A673 (cell line): Measurements from ENCODE around the gene ZNF362. TPM values are rescaled to one million over a fixed set of nuclear protein-coding genes. Genes with fewer than 3 reads are reported as not detected.

Experiments
- BruUV-seq: library from RNA; stranded (reverse); fragments of 400-500 nt; replicated peaks from 2 replicates; lab custom pipeline; 2021; lab: Mats Ljungman, UMichigan
- CTCF ChIA-PET: fragments of 300-600 bp; sonication (Branson Sonifier 250); formaldehyde crosslinking; loops from one replicate; lab custom pipeline; 2022; ENCODE audit warnings: antibody characterized with exemption; lab: Charles Lee
- POLR2A ChIA-PET: fragments of 300-600 bp; sonication (Branson Sonifier 250); formaldehyde crosslinking; loops from one replicate; lab custom pipeline; 2022; ENCODE audit warnings: antibody characterized with exemption; ENCODE audit not compliant: low non-redundant PET; lab: Charles Lee
- DNase-seq: peaks from one replicate; pipeline ENCODE4 v3.0.0-alpha.2; 2015; ENCODE audit warnings: low spot score
- H3K27ac ChIP-seq: fragments of 200-600 bp; sonication (generic); 2 replicates; pipeline ENCODE4 v1.5.1; 2016; ENCODE audit warnings: mixed run types, low read depth, mild to moderate bottlenecking, mixed read lengths, antibody characterized with exemption, low read length; ENCODE audit not compliant: poor library complexity, severe bottlenecking
- H3K27me3 ChIP-seq: fragments of 200-600 bp; sonication (generic); replicated peaks from 2 replicates; pipeline ENCODE4 v1.6.1; 2017; ENCODE audit warnings: mixed run types, low read depth, mild to moderate bottlenecking, mixed read lengths, antibody characterized with exemption, low read length; ENCODE audit not compliant: insufficient read depth, poor library complexity
- H3K36me3 ChIP-seq: fragments of 200-600 bp; sonication (generic); 2 replicates; pipeline ENCODE4 v1.6.1; 2016; ENCODE audit warnings: mixed run types, mild to moderate bottlenecking, mixed read lengths, antibody characterized with exemption, low read length; ENCODE audit not compliant: insufficient read depth, poor library complexity, severe bottlenecking
- H3K4me1 ChIP-seq: fragments of 200-600 bp; sonication (generic); 2 replicates; pipeline ENCODE4 v1.6.1; 2017; ENCODE audit warnings: mixed run types, mild to moderate bottlenecking, mixed read lengths, antibody characterized with exemption, low read length; ENCODE audit not compliant: insufficient read depth, poor library complexity, severe bottlenecking
- H3K4me3 ChIP-seq: fragments of 200-600 bp; sonication (generic); 2 replicates; pipeline ENCODE4 v1.5.1; 2016; ENCODE audit warnings: low read depth, mixed run types, mild to moderate bottlenecking, mixed read lengths, low read length; ENCODE audit not compliant: poor library complexity, severe bottlenecking
- H3K9me3 ChIP-seq: fragments of 200-600 bp; sonication (generic); 2 replicates; pipeline ENCODE4 v1.6.1; 2016; ENCODE audit warnings: mixed run types, low read depth, mild to moderate bottlenecking, mixed read lengths, antibody characterized with exemption, low read length; ENCODE audit not compliant: poor library complexity, severe bottlenecking
- EZH2 ChIP-seq: fragments of 200-600 bp; sonication (generic); IDR thresholded peaks from 2 replicates; pipeline ENCODE4 v1.6.1; 2017; ENCODE audit warnings: borderline replicate concordance, low read depth, mild to moderate bottlenecking, mixed read lengths, antibody characterized with exemption, low read length; ENCODE audit not compliant: poor library complexity, severe bottlenecking
- intact Hi-C: fragments of 100-400 bp; cut with micrococcal nuclease; formaldehyde crosslinking; loops from one replicate; pipeline ENCODE4 v1.10.0; 2022; ENCODE audit not compliant: unreplicated experiment
- total RNA-seq: library from RNA; stranded (reverse); gene quantifications from 2 replicates; pipeline ENCODE4 v1.2.3, GENCODE V29; 2021
- TF ChIP-seq, protein P1 (sequence below): fragments of 300-800, 200-600 bp; sonication (generic); conservative IDR thresholded peaks from 2 replicates; pipeline ENCODE4 v1.5.1; 2017; ENCODE audit warnings: low read depth, mild to moderate bottlenecking, antibody characterized with exemption, low read length, moderate library complexity, mixed read lengths

ZNF362 gene
- total RNA-seq, 1 experiment from 2014 or later, result 40.1 TPM

DNA sequence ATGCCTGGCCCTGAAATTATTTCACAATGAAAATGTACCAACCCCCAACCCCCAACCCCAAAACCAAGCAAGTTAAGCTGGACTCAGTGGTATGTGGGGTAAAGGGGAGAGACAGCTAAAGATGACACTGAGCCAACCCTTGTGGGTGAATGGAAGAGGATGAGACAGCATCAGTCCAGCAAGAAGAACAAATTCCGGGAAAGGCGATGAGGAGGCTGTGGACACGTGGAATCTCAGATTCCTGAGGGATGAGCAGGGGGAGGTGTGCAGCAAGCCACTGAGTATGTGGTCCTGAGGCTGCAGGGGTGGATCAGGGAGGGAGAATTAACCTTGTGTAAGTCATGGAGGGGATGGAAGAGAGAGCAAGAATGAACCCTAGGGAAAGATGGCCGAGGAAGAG is 14.4 kb upstream of the ZNF362 start:
- ChIA-PET CTCF (no interaction called here), POLR2A (no interaction called here)

DNA sequence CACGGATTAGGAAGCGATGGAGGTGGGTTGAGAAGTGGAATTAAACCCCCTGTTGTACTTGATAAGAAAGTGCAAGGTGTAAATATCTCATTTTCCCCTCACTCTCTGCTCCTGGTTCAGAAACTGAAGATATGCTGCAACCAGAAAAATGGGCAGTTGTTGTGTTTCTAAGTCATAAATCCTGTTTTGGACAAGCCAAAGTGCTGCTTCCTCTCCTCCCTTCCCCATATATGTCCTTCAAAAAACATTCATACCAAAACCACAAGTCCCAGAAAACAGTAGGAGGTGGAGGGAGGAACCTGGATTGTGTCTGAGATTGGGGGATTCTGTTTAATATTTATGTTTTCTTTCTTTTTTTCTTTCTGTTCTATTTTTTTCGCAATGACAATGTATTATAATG is 13.6 kb upstream of the ZNF362 start:
- ChIA-PET CTCF (no interaction called here), POLR2A (no interaction called here)
- no peak for TF ChIP-seq EZH2
- TF ChIP-seq, protein P1, sequence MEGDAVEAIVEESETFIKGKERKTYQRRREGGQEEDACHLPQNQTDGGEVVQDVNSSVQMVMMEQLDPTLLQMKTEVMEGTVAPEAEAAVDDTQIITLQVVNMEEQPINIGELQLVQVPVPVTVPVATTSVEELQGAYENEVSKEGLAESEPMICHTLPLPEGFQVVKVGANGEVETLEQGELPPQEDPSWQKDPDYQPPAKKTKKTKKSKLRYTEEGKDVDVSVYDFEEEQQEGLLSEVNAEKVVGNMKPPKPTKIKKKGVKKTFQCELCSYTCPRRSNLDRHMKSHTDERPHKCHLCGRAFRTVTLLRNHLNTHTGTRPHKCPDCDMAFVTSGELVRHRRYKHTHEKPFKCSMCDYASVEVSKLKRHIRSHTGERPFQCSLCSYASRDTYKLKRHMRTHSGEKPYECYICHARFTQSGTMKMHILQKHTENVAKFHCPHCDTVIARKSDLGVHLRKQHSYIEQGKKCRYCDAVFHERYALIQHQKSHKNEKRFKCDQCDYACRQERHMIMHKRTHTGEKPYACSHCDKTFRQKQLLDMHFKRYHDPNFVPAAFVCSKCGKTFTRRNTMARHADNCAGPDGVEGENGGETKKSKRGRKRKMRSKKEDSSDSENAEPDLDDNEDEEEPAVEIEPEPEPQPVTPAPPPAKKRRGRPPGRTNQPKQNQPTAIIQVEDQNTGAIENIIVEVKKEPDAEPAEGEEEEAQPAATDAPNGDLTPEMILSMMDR, result no peak
- H3K27ac ChIP-seq, result no peak overlapping the region
- H3K4me3 ChIP-seq, result no peak overlapping the region
- intact Hi-C loops, result no loop called here
- H3K27me3 ChIP-seq, result no peaks in the 10 kb centered on the region
- no TSS peak for BruUV-seq
- no peaks in the 10 kb centered on the region for H3K36me3 ChIP-seq
- DNase-seq, result no peak
- no peaks in the 10 kb centered on the region for H3K4me1 ChIP-seq
- H3K9me3 ChIP-seq, result no peaks in the 10 kb centered on the region

More for the DNA sequence above, 14.4 kb upstream of the ZNF362 start:
- no TSS peak for BruUV-seq
- no peak overlapping the region for H3K4me3 ChIP-seq
- no peak overlapping the region for H3K27ac ChIP-seq
- DNase-seq, result no peak
- no peaks in the 10 kb centered on the region for H3K27me3 ChIP-seq
- TF ChIP-seq EZH2, result no peak
- TF ChIP-seq, protein P1, result no peak
- no peaks in the 10 kb centered on the region for H3K4me1 ChIP-seq
- H3K9me3 ChIP-seq, result no peaks in the 10 kb centered on the region
- no peaks in the 10 kb centered on the region for H3K36me3 ChIP-seq
- intact Hi-C loops, result no loop called here

DNA sequence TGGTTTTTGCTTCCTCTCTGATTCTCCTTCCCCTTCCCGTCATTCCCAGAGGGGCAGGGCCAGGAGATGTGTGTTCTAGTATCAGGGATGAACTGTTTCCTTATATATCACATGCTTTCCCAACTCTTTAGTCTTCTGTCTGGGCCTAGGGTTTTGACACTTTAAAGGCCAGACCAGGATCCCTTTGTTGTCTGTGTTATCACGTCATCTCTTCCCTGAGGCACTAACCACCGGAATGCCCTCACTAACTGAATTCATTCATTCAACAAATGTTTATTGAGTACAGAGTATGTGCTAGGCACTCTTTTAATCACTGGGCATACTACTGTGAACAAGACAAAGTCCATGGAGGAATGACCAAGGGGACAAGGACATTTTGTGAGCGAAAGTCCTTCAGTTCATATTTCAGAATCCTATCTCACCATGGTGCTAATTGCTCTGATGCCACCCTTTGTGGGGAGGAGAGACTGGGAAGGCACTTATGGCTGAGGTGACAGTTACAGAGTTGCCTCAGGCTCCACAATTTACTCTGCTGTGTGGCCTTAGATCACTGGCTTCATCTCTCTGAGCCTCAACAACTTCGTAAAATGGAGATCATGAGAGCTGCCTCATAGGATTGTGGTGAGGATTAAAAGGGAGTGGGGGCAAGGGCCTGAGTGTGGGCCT is 12.0 kb upstream of the ZNF362 start:
- no TSS peak for BruUV-seq
- intact Hi-C loops, result no loop called here
- no peak for TF ChIP-seq EZH2
- TF ChIP-seq, protein P1, result no peak
- Histone ChIP-seq H3K27ac (no peak overlapping the region), H3K36me3 (no peaks in the 10 kb centered on the region), H3K9me3 (no peaks in the 10 kb centered on the region), H3K4me1 (peaks cover 8% of the 10 kb centered on the region), H3K27me3 (no peaks in the 10 kb centered on the region), H3K4me3 (no peak overlapping the region)
- ChIA-PET POLR2A (no interaction called here), CTCF (no interaction called here)
- no peak for DNase-seq
